ENCODE results near the gene ALOX15.
"Not testable (repeated sequence)": the region's sequence is repeated elsewhere in the genome, so short reads cannot be mapped to it uniquely, and the experiment has no call there.

ALOX15 gene

DNA sequence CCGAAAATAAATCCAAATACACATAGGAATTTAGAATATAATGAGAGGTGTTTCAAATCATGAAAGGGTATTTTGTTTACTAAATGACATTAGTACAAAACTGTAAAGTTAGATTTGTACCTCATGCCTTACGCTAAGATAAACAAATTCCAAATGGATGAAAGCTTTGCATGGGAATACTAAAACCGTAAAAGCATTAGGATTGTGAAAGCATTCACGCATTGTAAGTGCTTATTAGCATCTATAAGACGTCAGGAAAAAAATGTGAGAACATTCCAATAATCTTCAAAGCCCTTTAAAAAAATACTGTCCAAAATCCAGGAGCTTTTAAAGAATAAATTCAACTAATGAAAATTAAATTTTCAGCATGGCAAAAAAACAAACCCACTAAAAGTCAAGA is 24.8 kb upstream of the ALOX15 start:
- H3K4me3 Mint-ChIP-seq: no peak overlapping the region
- DNase-seq (ENCODE audit: low spot score in 2 of 2) (no peak), ATAC-seq (ENCODE audit: low read depth) (no peak)
- H3K27ac Mint-ChIP-seq: no peak overlapping the region
- H3K9me3 Mint-ChIP-seq: no peaks in the 10 kb centered on the region
- peaks cover 7% of the 10 kb centered on the region for H3K27me3 Mint-ChIP-seq
- peaks cover 5% of the 10 kb centered on the region for H3K4me1 Mint-ChIP-seq
- peaks cover 8% of the 10 kb centered on the region for H3K36me3 Mint-ChIP-seq

DNA sequence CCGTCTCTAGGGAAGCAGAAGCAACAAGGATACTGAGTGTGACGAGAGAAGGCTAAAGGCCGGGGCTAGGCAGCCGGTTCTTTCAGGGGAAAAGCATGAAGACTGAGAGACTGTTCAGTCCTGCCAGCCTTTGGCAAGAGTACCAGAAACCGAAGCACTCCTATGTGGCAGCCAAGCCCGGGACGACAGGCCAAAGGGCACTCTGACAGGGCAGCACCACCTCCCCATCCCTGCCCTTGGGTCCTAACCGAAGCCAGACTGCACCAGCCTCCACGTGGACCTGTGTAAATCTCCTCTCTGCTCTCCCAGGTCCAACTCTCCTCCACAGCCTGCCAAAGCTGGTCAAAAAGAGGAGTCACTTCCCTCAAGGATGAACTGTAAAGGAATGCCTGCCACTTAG is 23.5 kb upstream of the ALOX15 start:
- Mint-ChIP-seq H3K9me3 (no peaks in the 10 kb centered on the region), H3K36me3 (no peaks in the 10 kb centered on the region), H3K27ac (no peak overlapping the region), H3K4me3 (no peak overlapping the region), H3K4me1 (peaks cover 5% of the 10 kb centered on the region), H3K27me3 (peaks cover 9% of the 10 kb centered on the region)
- DNase-seq (ENCODE audit: low spot score in 2 of 2) (no peak), ATAC-seq (ENCODE audit: low read depth) (no peak)

DNA sequence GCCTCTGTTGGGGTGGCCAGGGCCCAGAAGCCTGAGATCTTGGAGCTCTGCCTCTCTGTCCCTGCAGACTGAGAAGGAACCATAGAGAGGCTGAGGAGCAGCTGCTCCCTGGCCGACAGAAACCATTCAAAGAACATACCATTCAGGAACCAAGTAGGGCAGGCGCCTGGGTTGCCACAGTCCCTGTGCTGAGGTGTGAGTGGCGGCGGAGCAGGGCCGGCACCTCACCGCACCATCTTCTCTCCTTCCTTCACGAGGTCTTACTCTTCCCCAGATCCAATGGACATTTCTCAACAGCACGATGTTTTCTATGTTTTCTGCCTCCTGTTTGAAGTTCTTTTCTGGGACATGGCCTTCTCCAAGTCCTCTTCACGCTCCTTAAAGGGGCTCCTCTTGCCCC is 22.8 kb upstream of the ALOX15 start:
- Mint-ChIP-seq H3K27ac (no peak overlapping the region), H3K4me3 (no peak overlapping the region), H3K27me3 (peaks cover 11% of the 10 kb centered on the region), H3K4me1 (peaks cover 5% of the 10 kb centered on the region), H3K9me3 (no peaks in the 10 kb centered on the region), H3K36me3 (no peaks in the 10 kb centered on the region)
- DNase-seq (ENCODE audit: low spot score in 2 of 2): no peak
- no peak for ATAC-seq (ENCODE audit: low read depth)

DNA sequence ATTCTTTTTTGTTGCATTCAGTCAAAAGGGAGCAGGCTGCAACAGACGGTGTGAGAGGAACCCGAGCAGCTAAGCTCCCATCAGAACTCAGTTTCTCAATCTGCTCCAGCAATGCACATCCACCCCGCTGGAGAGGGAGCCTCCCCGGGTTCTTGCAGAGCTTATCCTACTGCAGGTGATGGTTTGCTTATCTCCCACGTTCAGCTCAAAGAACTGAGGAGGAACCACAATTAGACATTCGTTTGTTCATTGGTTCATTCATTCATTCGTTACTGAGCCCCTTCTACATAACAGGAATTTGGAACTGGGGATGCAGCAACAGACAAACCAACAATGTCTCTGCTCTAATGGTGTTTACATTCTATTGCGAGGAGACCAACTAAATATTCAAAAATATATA is 22.2 kb upstream of the ALOX15 start:
- Mint-ChIP-seq H3K36me3 (no peaks in the 10 kb centered on the region), H3K9me3 (no peaks in the 10 kb centered on the region), H3K27ac (no peak overlapping the region), H3K27me3 (peaks cover 12% of the 10 kb centered on the region), H3K4me1 (peaks cover 5% of the 10 kb centered on the region), H3K4me3 (no peak overlapping the region)
- ATAC-seq (ENCODE audit: low read depth) (no peak), DNase-seq (ENCODE audit: low spot score in 2 of 2) (no peak)

DNA sequence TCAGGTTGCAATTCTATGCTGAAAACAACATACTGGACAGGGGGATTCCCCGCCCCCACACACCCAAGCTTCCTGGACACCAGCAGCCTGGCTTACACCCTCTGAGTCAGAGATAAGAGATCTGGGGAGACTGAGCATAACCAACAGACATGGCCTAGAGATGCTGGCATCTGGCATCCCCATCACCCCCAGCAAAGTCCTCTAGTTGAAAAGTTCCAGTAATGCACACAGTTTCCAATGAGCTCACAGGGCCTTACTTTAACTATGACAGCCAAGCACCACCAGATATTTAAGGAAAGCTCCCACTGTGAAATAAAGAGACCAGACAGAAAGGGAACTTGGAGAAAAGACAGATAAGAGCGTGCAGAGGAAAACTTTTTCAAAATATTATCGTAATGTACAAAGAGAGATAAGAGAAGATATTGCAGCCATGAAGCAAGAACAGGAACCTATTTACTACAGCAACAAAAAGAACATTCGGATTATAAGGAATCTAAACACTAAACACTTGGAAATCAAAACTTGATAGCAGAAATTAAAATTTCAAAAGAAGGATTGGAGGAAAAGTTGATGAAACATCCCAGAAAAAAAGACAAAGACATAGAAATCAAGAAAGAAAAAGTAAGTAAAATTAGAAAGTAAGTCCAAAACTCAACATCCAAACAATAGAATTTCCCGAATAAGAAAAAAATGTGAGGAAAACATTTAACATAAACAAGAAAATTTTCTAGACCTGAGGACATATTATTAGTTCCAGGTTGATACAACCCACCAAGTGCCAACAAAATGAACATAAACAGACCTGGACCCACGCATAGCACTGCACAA is 17.2 kb upstream of the ALOX15 start:
- Mint-ChIP-seq H3K27me3 (peaks cover 13% of the 10 kb centered on the region), H3K9me3 (no peaks in the 10 kb centered on the region), H3K27ac (no peak overlapping the region), H3K4me3 (no peak overlapping the region), H3K4me1 (no peaks in the 10 kb centered on the region), H3K36me3 (no peaks in the 10 kb centered on the region)
- DNase-seq (ENCODE audit: low spot score in 2 of 2): no peak
- no peak for ATAC-seq (ENCODE audit: low read depth)

DNA sequence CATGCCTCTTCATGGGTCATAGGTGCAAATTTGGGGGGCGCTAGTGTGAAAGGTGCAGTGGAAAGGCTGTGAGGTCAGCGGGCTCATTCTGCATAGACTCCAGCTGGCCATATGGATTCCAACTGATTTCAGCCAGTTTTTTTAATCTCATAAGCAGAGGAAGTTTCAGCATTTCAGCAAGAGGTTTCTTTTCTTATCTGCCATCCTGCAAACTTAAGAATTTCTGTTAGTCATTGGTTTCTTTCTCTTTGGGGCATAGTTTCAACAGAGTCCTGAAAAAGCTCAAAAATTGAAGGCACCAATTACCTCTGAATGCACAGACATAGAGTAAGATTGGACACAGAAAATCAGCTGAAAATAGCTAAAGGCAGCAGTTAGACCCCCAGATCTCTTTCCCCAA is 16.2 kb upstream of the ALOX15 start:
- Mint-ChIP-seq H3K27ac (no peak overlapping the region), H3K36me3 (no peaks in the 10 kb centered on the region), H3K9me3 (no peaks in the 10 kb centered on the region), H3K4me3 (no peak overlapping the region), H3K4me1 (no peaks in the 10 kb centered on the region), H3K27me3 (peaks cover 14% of the 10 kb centered on the region)
- DNase-seq (ENCODE audit: low spot score in 2 of 2) (no peak), ATAC-seq (ENCODE audit: low read depth) (no peak)

DNA sequence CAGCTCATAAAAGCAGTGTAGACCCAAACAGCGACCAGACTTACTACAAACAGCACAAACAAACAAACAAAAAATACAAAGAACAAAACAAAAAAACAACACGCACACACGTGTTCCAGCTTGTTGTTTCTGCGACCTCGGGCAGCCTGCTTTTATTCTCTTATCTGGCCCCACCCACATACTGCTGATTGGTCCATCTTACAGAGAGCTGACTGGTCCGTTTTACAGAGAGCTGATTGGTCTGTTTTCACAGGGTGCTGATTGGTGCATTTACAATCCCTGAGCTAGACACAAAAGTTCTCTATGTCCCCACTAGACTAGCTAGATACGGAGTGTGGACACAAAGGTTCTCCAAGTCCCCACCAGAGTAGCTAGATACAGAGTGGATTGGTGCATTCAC is 14.5 kb upstream of the ALOX15 start:
- not testable (repeated sequence) for ATAC-seq (ENCODE audit: low read depth); H3K9me3 Mint-ChIP-seq; H3K27ac Mint-ChIP-seq; H3K4me3 Mint-ChIP-seq; DNase-seq (ENCODE audit: low spot score in 2 of 2); H3K4me1 Mint-ChIP-seq; H3K36me3 Mint-ChIP-seq
- peaks cover 17% of the 10 kb centered on the region for H3K27me3 Mint-ChIP-seq

DNA sequence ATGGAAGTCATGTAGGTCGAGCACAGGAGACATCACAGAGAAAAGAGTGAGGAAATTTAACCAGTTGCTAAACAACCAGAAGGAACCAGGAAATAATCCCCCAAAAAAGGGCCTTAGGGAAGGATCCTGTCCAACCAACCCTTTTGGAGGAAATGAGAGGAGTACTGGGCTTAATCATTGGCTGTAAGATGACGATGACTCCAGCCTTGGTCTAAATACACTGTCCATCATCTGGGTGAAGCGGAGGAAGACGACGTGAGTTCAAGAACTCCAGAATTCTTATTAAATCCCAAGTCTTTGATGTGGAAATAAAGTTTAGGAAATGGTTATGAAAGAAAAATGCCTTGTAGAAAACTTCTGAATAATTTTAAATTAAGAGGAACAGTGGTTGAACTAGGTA is 11.5 kb upstream of the ALOX15 start:
- H3K4me3 Mint-ChIP-seq: no peak overlapping the region
- H3K4me1 Mint-ChIP-seq: peaks cover 2% of the 10 kb centered on the region
- ATAC-seq (ENCODE audit: low read depth) (no peak), DNase-seq (ENCODE audit: low spot score in 2 of 2) (no peak)
- no peak overlapping the region for H3K27ac Mint-ChIP-seq
- H3K9me3 Mint-ChIP-seq: no peaks in the 10 kb centered on the region
- H3K36me3 Mint-ChIP-seq: no peaks in the 10 kb centered on the region
- peaks cover 22% of the 10 kb centered on the region for H3K27me3 Mint-ChIP-seq

DNA sequence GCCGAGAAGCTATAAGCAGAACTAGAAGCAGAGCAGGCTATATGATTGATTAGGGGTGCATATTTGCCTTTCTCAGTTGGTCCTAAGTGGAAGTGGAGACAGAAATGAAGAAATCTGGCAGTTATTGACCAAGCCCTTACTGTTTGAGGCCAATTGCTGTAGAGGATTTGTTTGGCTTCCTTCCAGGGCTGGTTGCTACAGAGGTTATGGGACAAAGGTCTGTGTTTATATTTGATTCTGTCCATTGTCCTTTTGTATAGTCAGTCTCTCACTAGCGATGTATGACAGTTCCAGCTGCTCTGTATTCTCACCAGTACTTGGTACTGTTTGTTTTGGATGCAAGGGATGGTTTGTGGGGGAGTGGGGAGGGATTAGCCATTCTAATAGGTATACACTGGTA is 7.3 kb upstream of the ALOX15 start:
- no peaks in the 10 kb centered on the region for H3K36me3 Mint-ChIP-seq
- peaks cover 28% of the 10 kb centered on the region for H3K27me3 Mint-ChIP-seq
- no peak overlapping the region for H3K4me3 Mint-ChIP-seq
- ATAC-seq (ENCODE audit: low read depth) (no peak), DNase-seq (ENCODE audit: low spot score in 2 of 2) (no peak)
- peaks cover 2% of the 10 kb centered on the region for H3K4me1 Mint-ChIP-seq
- no peaks in the 10 kb centered on the region for H3K9me3 Mint-ChIP-seq
- no peak overlapping the region for H3K27ac Mint-ChIP-seq

DNA sequence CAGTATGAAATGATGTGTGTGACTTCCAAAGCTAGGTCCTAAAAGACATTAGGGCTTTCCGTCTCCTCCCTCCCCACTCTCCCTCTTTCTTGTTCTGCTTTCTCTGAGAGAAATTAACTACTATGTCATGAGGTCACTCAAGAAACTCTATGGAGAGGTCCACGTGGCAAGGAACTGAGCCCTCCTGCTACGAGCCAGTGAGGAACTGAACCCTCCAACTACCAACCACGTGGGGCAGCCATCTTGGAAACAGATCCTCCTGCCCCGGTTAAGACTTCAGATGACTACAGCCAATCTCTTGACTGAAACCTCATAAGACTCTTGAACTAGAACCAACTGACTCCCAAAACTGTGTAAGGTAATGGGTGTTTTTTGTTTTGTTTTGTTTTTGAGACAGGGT is 4.2 kb upstream of the ALOX15 start:
- no peaks in the 10 kb centered on the region for H3K9me3 Mint-ChIP-seq
- no peak for ATAC-seq (ENCODE audit: low read depth)
- H3K36me3 Mint-ChIP-seq: no peaks in the 10 kb centered on the region
- H3K27ac Mint-ChIP-seq: no peak overlapping the region
- no peak for DNase-seq (ENCODE audit: low spot score in 2 of 2)
- peaks cover 30% of the 10 kb centered on the region for H3K27me3 Mint-ChIP-seq
- peaks cover 11% of the 10 kb centered on the region for H3K4me1 Mint-ChIP-seq
- H3K4me3 Mint-ChIP-seq: no peak overlapping the region

DNA sequence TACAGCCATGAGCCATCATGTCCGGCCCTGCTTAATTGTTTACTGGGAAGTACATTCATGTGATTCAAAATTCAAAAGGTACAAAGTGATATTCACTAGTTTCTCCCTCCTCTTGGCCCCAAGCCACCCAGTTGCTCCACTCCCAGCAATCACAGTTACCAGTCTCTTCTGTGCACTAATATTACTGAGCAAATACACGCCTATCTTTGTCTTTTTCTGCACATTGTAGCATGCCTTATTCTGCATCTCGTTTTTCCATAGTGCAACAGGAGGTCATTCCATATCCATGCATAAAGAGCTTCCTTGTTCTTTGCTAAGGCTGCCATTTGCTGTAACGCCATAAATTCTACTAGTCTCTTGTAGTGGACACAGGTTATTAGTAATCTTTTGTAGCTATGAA is 2.2 kb upstream of the ALOX15 start:
- ATAC-seq (ENCODE audit: low read depth): no peak
- H3K27ac Mint-ChIP-seq: no peak overlapping the region
- peaks cover 17% of the 10 kb centered on the region for H3K4me1 Mint-ChIP-seq
- peaks cover 30% of the 10 kb centered on the region for H3K27me3 Mint-ChIP-seq
- H3K9me3 Mint-ChIP-seq: no peaks in the 10 kb centered on the region
- no peak for DNase-seq (ENCODE audit: low spot score in 2 of 2)
- no peak overlapping the region for H3K4me3 Mint-ChIP-seq
- H3K36me3 Mint-ChIP-seq: no peaks in the 10 kb centered on the region

DNA sequence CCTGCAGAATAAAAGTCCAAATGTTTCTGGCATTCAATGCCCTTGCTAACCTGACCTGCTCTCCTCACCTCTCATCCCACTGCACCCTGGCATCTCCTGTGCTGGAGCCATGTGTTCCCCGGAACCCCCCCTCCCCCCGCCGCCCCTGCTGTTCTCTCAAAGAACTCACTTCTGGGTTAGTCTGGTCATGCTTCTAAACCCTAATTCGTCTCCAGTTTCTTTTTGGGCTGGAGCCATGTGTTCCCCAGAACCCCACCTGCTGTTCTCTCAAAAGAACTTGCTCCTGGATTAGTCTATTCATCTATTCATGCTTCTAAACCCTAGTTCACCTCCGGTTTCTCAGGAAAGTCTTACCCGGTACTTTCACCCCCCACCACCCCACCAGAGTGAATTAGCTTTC is 808 bp upstream of the ALOX15 start:
- Mint-ChIP-seq H3K4me1 (peaks cover 21% of the 10 kb centered on the region), H3K27ac (no peak overlapping the region), H3K36me3 (no peaks in the 10 kb centered on the region), H3K27me3 (peaks cover 32% of the 10 kb centered on the region), H3K9me3 (no peaks in the 10 kb centered on the region), H3K4me3 (no peak overlapping the region)
- DNase-seq (ENCODE audit: low spot score in 2 of 2) (no peak), ATAC-seq (ENCODE audit: low read depth) (no peak)

DNA sequence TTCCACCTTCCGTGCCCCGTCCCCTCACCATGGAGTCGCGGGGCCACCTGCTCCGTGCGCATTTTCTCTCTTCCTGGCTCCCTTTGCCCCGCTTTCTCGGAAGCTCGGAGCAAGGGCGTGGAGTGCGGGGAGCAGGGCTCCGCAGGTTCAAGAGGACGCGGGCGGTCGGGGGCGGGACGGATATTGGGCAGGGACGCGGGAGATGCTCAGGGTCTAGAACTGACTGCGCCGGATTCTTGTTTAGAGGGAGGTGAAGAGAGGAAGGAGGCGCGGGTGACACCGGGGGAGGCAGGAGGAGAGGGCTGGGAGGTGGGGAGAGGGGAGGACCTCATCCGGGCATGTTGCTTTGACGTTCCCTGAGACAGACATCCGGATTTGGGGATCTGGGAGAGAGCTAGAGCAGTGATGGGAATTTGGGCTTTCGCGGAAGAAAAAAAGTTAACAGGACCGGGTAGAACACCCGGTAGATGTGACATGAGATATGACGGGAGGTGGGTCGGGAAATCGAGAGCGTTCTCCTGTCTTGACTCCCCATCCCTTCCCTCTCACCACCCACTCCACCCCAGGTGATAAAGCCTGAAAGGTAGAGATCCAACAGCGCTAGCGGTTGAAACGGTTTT is 799 bp downstream of the ALOX15 start:
- H3K4me3 Mint-ChIP-seq; DNase-seq (ENCODE audit: low spot score in 2 of 2); H3K36me3 Mint-ChIP-seq; ATAC-seq (ENCODE audit: low read depth); H3K27ac Mint-ChIP-seq; H3K9me3 Mint-ChIP-seq: not testable (repeated sequence)
- Mint-ChIP-seq H3K27me3 (peaks cover 30% of the 10 kb centered on the region), H3K4me1 (peaks cover 34% of the 10 kb centered on the region)

DNA sequence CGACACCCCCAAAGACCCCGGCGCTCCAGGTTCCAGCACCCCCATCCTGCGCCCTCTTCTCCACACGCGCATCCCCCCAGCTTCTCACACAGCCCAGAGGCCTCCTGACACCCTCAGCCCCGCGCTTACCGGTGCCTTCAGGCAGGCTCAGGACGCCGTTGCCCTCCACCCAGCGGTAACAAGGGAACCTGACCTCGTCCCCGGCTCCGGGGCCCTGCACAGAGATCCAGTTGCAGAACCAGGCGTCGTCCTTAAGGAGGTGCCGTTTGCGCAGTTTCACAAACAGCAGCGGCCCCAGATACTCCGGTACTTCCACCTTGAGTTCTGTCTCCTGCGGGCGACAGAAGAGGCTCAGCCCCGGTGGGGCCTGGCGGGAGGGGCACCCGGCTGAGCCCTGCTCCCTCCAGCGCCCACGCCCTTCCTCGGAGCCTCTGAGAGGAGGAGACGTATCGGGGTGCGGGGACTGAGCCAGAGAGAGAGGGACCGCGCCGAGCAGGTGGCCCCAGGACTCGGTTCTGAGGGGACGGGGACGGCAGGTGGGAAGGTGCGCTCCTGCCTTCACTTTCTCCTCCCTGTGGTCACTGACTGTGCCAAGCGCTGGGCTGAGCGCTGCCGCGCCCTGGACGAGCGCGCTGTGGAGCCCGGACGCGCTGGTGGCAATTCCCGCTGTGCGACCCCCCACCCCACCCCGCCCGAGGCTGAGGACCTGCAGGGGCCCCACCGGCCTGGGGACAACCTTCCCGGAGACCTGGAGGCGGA is 2.0 kb downstream of the ALOX15 start:
- H3K36me3 Mint-ChIP-seq, H3K9me3 Mint-ChIP-seq, H3K27ac Mint-ChIP-seq: not testable (repeated sequence)
- ATAC-seq (ENCODE audit: low read depth) (peak; percentile 55), DNase-seq (ENCODE audit: low spot score in 2 of 2) (peak; percentile 23 to 34)
- H3K4me3 Mint-ChIP-seq: peak overlapping the region; percentile 87
- H3K4me1 Mint-ChIP-seq: peaks cover 41% of the 10 kb centered on the region
- H3K27me3 Mint-ChIP-seq: peaks cover 23% of the 10 kb centered on the region

Measured in memory B cell (primary cell).